GM10248 (cell line): ENCODE results near the gene FARS2.

Source experiments
- CTCF ChIA-PET: fragments of 300-600 bp; sonication (Branson Sonifier 250); formaldehyde crosslinking; extraction: SDS; loops from one replicate; lab custom pipeline; 2021; ENCODE audit warnings: antibody characterized with exemption; lab: Yijun Ruan, JAX
- POLR2A ChIA-PET: fragments of 350-650 bp; sonication (Branson Sonifier 250); formaldehyde crosslinking; extraction: SDS; loops from one replicate; lab custom pipeline; 2020; ENCODE audit warnings: antibody characterized with exemption; lab: Yijun Ruan, JAX
- DNase-seq: peaks from one replicate; pipeline ENCODE4 v3.0.0; 2012; ENCODE audit errors: extremely low spot score
- CTCF ChIP-seq: IDR thresholded peaks from 2 replicates; pipeline ENCODE4 v1.5.1; 2012; ENCODE audit warnings: mild to moderate bottlenecking, low read depth; ENCODE audit errors: extremely low read depth, missing control alignments, control extremely low read depth

FARS2 gene

GRCh38 chr6:5270093-5270680 lies 8.9 kb downstream of the FARS2 start:
- no peak for DNase-seq
- CTCF ChIA-PET = interaction anchor here (1.0 kb wide), 1 partner anchor 53 kb away, joined by 3 read pairs; no protein-coding TSS in a partner anchor
- no peak for TF ChIP-seq CTCF
- POLR2A ChIA-PET = no interaction called here

GRCh38 chr6:5271926-5272325 lies 10.6 kb downstream of the FARS2 start:
- TF ChIP-seq CTCF = no peak
- DNase-seq = no peak
- ChIA-PET CTCF (interaction anchor here (1.2 to 1.6 kb wide), 2 partner anchors 15 to 80 kb away, joined by 3 to 4 read pairs; no protein-coding TSS in a partner anchor), POLR2A (no interaction called here)

- DNase-seq = no peak
- no peak for TF ChIP-seq CTCF
- ChIA-PET CTCF (interaction anchor here (0.8 to 1.2 kb wide), 3 partner anchors 8 to 14 kb away, joined by 3 to 6 read pairs (median 4); partner anchors contain the start of gene LYRM4), POLR2A (no interaction called here)
Observed at GRCh38 chr6:5274231-5274630, 12.9 kb downstream of the FARS2 start.

GRCh38 chr6:5275497-5275896 lies 14.2 kb downstream of the FARS2 start:
- no peak for DNase-seq
- ChIA-PET POLR2A (no interaction called here), CTCF (interaction anchor here (1.3 to 1.5 kb wide), 2 partner anchors 9 to 15 kb away, joined by 3 to 5 read pairs; no protein-coding TSS in a partner anchor)
- no peak for TF ChIP-seq CTCF

- TF ChIP-seq CTCF = no peak
- ChIA-PET CTCF (interaction anchor here (1.3 to 1.6 kb wide), 3 partner anchors 10 to 39 kb away, joined by 3 to 5 read pairs (median 5); no protein-coding TSS in a partner anchor), POLR2A (no interaction called here)
- no peak for DNase-seq
Observed at GRCh38 chr6:5276581-5276980, 15.3 kb downstream of the FARS2 start.

- POLR2A ChIA-PET = no interaction called here
- CTCF ChIA-PET = interaction anchor here (0.9 to 1.6 kb wide), 4 partner anchors 14 to 40 kb away, joined by 3 to 5 read pairs (median 4); no protein-coding TSS in a partner anchor
- no peak for DNase-seq
- no peak for TF ChIP-seq CTCF
Observed at GRCh38 chr6:5277589-5277988, 16.3 kb downstream of the FARS2 start.
